ENCODE measurements around the gene TLX3.

DNA sequence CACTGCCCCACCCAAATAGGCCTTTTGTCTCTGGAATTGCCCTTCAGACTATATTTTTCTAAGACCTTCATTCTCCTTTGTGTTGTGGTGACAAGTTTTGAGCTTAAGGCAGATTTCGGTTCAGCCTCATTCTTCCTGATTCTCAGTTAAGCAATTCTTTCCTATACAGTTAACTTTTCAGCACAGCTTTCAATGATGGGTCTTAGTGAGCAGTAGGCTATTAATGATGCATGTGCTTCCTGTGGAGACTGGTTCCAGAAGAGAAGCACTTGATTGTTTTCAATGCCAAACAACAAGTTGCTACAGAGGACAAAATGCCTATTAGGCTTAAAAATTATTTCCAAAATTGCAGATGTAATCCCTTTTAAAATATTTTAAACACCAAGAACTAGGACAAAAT, 47.7 kb upstream of the TLX3 start:
- TF ChIP-seq, protein P1, sequence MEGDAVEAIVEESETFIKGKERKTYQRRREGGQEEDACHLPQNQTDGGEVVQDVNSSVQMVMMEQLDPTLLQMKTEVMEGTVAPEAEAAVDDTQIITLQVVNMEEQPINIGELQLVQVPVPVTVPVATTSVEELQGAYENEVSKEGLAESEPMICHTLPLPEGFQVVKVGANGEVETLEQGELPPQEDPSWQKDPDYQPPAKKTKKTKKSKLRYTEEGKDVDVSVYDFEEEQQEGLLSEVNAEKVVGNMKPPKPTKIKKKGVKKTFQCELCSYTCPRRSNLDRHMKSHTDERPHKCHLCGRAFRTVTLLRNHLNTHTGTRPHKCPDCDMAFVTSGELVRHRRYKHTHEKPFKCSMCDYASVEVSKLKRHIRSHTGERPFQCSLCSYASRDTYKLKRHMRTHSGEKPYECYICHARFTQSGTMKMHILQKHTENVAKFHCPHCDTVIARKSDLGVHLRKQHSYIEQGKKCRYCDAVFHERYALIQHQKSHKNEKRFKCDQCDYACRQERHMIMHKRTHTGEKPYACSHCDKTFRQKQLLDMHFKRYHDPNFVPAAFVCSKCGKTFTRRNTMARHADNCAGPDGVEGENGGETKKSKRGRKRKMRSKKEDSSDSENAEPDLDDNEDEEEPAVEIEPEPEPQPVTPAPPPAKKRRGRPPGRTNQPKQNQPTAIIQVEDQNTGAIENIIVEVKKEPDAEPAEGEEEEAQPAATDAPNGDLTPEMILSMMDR (IDR thresholded peaks at IDR 0.05), result no peak
- TF ChIP-seq POLR2A (IDR thresholded peaks at IDR 0.05) (no peak), POLR2AphosphoS5 (IDR thresholded peaks at IDR 0.05) (no peak)

Measured in sigmoid colon (tissue), 4 donors.